Right forelimb (tissue), 1 donor: ENCODE data around the gene MRFAP1L1.
"Not testable (repeated sequence)": the region's sequence is repeated elsewhere in the genome, so short reads cannot be mapped to it uniquely, and the experiment has no call there.

Experiments
- DNase-seq: peaks from one replicate; pipeline ENCODE4 v3.0.0-alpha.2; 2018

The MRFAP1L1 gene

GRCh38 chr4:6686104-6686787 is 23.4 kb downstream of the MRFAP1L1 start:
- DNase-seq = no peak

GRCh38 chr4:6684656-6685055 is 25.0 kb downstream of the MRFAP1L1 start:
- DNase-seq = no peak

- no peak for DNase-seq
Observed at GRCh38 chr4:6682862-6683590, 26.6 kb downstream of the MRFAP1L1 start.

GRCh38 chr4:6681191-6681590 is 28.5 kb downstream of the MRFAP1L1 start:
- no peak for DNase-seq

- no peak for DNase-seq
Observed at GRCh38 chr4:6680372-6681034, 29.2 kb downstream of the MRFAP1L1 start.

- DNase-seq = no peak
Observed at GRCh38 chr4:6676722-6677558, 32.7 kb downstream of the MRFAP1L1 start.

GRCh38 chr4:6674500-6675149 is 35.0 kb downstream of the MRFAP1L1 start:
- DNase-seq = no peak

- DNase-seq = peak; percentile 95
Observed at GRCh38 chr4:6673660-6674499, 35.8 kb downstream of the MRFAP1L1 start.

GRCh38 chr4:6673191-6673659 is 36.4 kb downstream of the MRFAP1L1 start:
- not testable (repeated sequence) for DNase-seq

- DNase-seq = not testable (repeated sequence)
Observed at GRCh38 chr4:6672541-6673190, 37.0 kb downstream of the MRFAP1L1 start.

- DNase-seq = no peak
Observed at GRCh38 chr4:6672131-6672530, 37.5 kb downstream of the MRFAP1L1 start.

GRCh38 chr4:6671648-6672047 is 38.0 kb downstream of the MRFAP1L1 start:
- DNase-seq = no peak

- DNase-seq = no peak
Observed at GRCh38 chr4:6668391-6668790, 41.3 kb downstream of the MRFAP1L1 start.

GRCh38 chr4:6665320-6665654 is 44.4 kb downstream of the MRFAP1L1 start:
- no peak for DNase-seq

GRCh38 chr4:6663596-6664393 is 45.9 kb downstream of the MRFAP1L1 start:
- no peak for DNase-seq

GRCh38 chr4:6662591-6662990 is 47.1 kb downstream of the MRFAP1L1 start:
- no peak for DNase-seq

GRCh38 chr4:6660430-6660829 is 49.2 kb downstream of the MRFAP1L1 start:
- DNase-seq = no peak

GRCh38 chr4:6659897-6660296 is 49.8 kb downstream of the MRFAP1L1 start:
- DNase-seq = no peak

GRCh38 chr4:6658597-6659075 is 51.0 kb downstream of the MRFAP1L1 start:
- DNase-seq = peak; percentile 63

- DNase-seq = no peak
Observed at GRCh38 chr4:6658209-6658595, 51.5 kb downstream of the MRFAP1L1 start.
